ENCODE results near the gene PKMYT1.

DNA sequence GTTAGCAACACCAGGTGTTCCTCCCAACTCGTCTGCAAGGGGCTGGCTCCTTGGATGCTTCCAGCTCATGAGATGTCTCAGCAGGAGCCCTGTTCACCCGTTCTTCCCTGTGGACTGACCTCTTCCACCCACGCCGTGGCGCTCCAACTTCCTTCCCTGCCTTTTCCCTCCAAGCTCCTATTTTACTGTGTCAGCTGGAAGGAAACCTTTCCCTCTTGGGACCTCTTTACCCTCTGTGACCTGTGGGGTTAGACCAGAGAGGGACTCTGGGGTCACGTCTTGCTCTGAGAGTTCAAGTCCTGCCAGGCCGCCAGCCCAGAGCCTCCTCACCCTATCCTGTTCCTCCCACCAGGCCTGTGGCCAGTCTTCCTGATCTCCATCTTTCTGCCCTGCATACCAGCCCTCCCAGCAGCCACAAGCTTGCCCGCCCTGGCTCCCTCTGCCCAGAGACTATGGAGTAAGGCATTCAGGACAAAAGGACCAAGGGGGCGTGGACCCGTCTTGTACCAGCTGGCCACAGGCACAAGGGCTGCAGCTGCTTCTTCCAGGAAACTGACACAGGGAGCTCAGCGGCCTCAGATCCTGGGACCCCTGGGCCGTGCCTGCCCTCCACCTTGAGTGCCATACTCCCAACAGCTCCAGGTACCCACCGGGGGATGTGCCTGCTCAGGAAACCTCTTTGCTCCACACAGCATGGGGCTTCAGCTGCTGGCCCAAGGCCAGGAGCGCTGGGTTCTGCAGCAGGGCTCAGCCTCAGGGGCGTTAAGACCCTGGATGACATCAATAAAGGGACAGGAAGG is 8.1 kb downstream of the PKMYT1 start:
- TF ChIP-seq, protein P1, sequence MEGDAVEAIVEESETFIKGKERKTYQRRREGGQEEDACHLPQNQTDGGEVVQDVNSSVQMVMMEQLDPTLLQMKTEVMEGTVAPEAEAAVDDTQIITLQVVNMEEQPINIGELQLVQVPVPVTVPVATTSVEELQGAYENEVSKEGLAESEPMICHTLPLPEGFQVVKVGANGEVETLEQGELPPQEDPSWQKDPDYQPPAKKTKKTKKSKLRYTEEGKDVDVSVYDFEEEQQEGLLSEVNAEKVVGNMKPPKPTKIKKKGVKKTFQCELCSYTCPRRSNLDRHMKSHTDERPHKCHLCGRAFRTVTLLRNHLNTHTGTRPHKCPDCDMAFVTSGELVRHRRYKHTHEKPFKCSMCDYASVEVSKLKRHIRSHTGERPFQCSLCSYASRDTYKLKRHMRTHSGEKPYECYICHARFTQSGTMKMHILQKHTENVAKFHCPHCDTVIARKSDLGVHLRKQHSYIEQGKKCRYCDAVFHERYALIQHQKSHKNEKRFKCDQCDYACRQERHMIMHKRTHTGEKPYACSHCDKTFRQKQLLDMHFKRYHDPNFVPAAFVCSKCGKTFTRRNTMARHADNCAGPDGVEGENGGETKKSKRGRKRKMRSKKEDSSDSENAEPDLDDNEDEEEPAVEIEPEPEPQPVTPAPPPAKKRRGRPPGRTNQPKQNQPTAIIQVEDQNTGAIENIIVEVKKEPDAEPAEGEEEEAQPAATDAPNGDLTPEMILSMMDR (IDR thresholded peaks at IDR 0.05): no peak
- TF ChIP-seq POLR2A (IDR thresholded peaks at IDR 0.05): no peak

All from testis (tissue), 2 donors.